ENCODE data around the gene CCDC88C. TPM values are rescaled to one million over a fixed set of nuclear protein-coding genes. Genes with fewer than 3 reads are reported as not detected.

The CCDC88C gene
- total RNA-seq, 1 experiment from 2014 or later, result 33.2 TPM

- TF ChIP-seq CTCF (IDR thresholded peaks at IDR 0.05; ENCODE audit: unreplicated experiment), result no peak
- Mint-ChIP-seq H3K4me1 (ENCODE audit: low read depth, unreplicated experiment) (no peaks in the 10 kb centered on the region), H3K36me3 (ENCODE audit: insufficient read depth, unreplicated experiment) (peaks cover 20% of the 10 kb centered on the region), H3K27me3 (ENCODE audit: unreplicated experiment) (no peaks in the 10 kb centered on the region), H3K9me3 (ENCODE audit: low read depth, unreplicated experiment) (no peaks in the 10 kb centered on the region), H3K4me3 (ENCODE audit: low read depth, unreplicated experiment) (no peak overlapping the region), H3K27ac (ENCODE audit: unreplicated experiment) (no peak overlapping the region)
- BruUV-seq (replicated peaks), result no TSS peak
- intact Hi-C loops (cut with micrococcal nuclease; ENCODE audit: unreplicated experiment), result no loop called here
- CTCF ChIA-PET, result no interaction called here
- no peak for DNase-seq
These were observed 110.6 kb downstream of the CCDC88C start for GRCh38 chr14:91307046-91307445.

GRCh38 chr14:91306547-91306946, 111.1 kb downstream of the CCDC88C start:
- no peak for DNase-seq
- Mint-ChIP-seq H3K9me3 (ENCODE audit: low read depth, unreplicated experiment) (no peaks in the 10 kb centered on the region), H3K36me3 (ENCODE audit: insufficient read depth, unreplicated experiment) (peaks cover 20% of the 10 kb centered on the region), H3K4me3 (ENCODE audit: low read depth, unreplicated experiment) (no peak overlapping the region), H3K27me3 (ENCODE audit: unreplicated experiment) (no peaks in the 10 kb centered on the region), H3K4me1 (ENCODE audit: low read depth, unreplicated experiment) (no peaks in the 10 kb centered on the region), H3K27ac (ENCODE audit: unreplicated experiment) (no peak overlapping the region)
- BruUV-seq (replicated peaks), result no TSS peak
- CTCF ChIA-PET, result interaction anchor here (0.7 kb wide), 1 partner anchor 91 kb away, joined by 3 read pairs; no protein-coding TSS in a partner anchor
- no peak for TF ChIP-seq CTCF (IDR thresholded peaks at IDR 0.05; ENCODE audit: unreplicated experiment)
- intact Hi-C loops (cut with micrococcal nuclease; ENCODE audit: unreplicated experiment), result no loop called here

- H3K4me3 Mint-ChIP-seq (ENCODE audit: low read depth, unreplicated experiment), result no peak overlapping the region
- no peak overlapping the region for H3K27ac Mint-ChIP-seq (ENCODE audit: unreplicated experiment)
- no peaks in the 10 kb centered on the region for H3K27me3 Mint-ChIP-seq (ENCODE audit: unreplicated experiment)
- H3K9me3 Mint-ChIP-seq (ENCODE audit: low read depth, unreplicated experiment), result no peaks in the 10 kb centered on the region
- no peak for TF ChIP-seq CTCF (IDR thresholded peaks at IDR 0.05; ENCODE audit: unreplicated experiment)
- H3K4me1 Mint-ChIP-seq (ENCODE audit: low read depth, unreplicated experiment), result no peaks in the 10 kb centered on the region
- DNase-seq, result no peak
- no TSS peak for BruUV-seq (replicated peaks)
- CTCF ChIA-PET, result interaction anchor here (0.6 to 0.7 kb wide), 3 partner anchors 45 to 1887 kb away, joined by 3 to 5 read pairs (median 4); no protein-coding TSS in a partner anchor
- peaks cover 14% of the 10 kb centered on the region for H3K36me3 Mint-ChIP-seq (ENCODE audit: insufficient read depth, unreplicated experiment)
- intact Hi-C loops (cut with micrococcal nuclease; ENCODE audit: unreplicated experiment), result no loop called here
These were observed 111.8 kb downstream of the CCDC88C start for GRCh38 chr14:91305650-91306431.

GRCh38 chr14:91303924-91304229, 113.7 kb downstream of the CCDC88C start:
- H3K27ac Mint-ChIP-seq (ENCODE audit: unreplicated experiment), result no peak overlapping the region
- no TSS peak for BruUV-seq (replicated peaks)

More at GRCh38 chr14:91303924-91304229, 113.7 kb downstream of the CCDC88C start:
- CTCF ChIA-PET, result no interaction called here
- Mint-ChIP-seq H3K27me3 (ENCODE audit: unreplicated experiment) (no peaks in the 10 kb centered on the region), H3K4me1 (ENCODE audit: low read depth, unreplicated experiment) (no peaks in the 10 kb centered on the region), H3K36me3 (ENCODE audit: insufficient read depth, unreplicated experiment) (peaks cover 10% of the 10 kb centered on the region), H3K9me3 (ENCODE audit: low read depth, unreplicated experiment) (no peaks in the 10 kb centered on the region), H3K4me3 (ENCODE audit: low read depth, unreplicated experiment) (no peak overlapping the region)
- TF ChIP-seq CTCF (IDR thresholded peaks at IDR 0.05; ENCODE audit: unreplicated experiment), result no peak
- intact Hi-C loops (cut with micrococcal nuclease; ENCODE audit: unreplicated experiment), result no loop called here
- no peak for DNase-seq

Data from Calu3 (cell line).